Heart left ventricle (tissue), 16 donors: Measurements from ENCODE around the gene FRMPD4. TPM values are rescaled to one million over a fixed set of nuclear protein-coding genes. Genes with fewer than 3 reads are reported as not detected.

ENCODE experiments used
- ATAC-seq, 4 donors: fragments of 200-7000 bp; cut with Tn5 transposase; one replicate each; pipeline ENCODE4 v1.9.1; 2020 to 2022; ENCODE audit warnings: moderate library complexity in 4 of 4, mild to moderate bottlenecking in 3 of 4, moderate number of reproducible peaks in 1 of 4
- DNase-seq, 5 donors: peaks; one replicate each; pipeline ENCODE4 v3.0.0-alpha.2; 2020
- H3K27ac ChIP-seq, 12 donors: fragments of 200-600 bp; sonication (generic) in 4 of 12; one replicate each; pipeline versions ENCODE4 v1.5.0 to v1.8.0; 2016 to 2022; ENCODE audit warnings: mild to moderate bottlenecking in 2 of 12
- H3K27me3 ChIP-seq, 9 donors: fragments of 200-600 bp; sonication (generic) in 2 of 9; one replicate each; pipeline versions ENCODE4 v1.5.1 to v1.8.0; 2016 to 2022; ENCODE audit warnings: mild to moderate bottlenecking in 3 of 9
- H3K36me3 ChIP-seq, 9 donors: fragments of 200-600 bp; sonication (generic) in 2 of 9; one replicate each; pipeline versions ENCODE4 v1.5.0 to v1.8.0; 2018 to 2022; ENCODE audit warnings: mild to moderate bottlenecking in 2 of 9
- H3K4me1 ChIP-seq, 12 donors: fragments of 200-600 bp; sonication (generic) in 4 of 12; one replicate each; pipeline versions ENCODE4 v1.5.0 to v1.8.0; 2016 to 2022; ENCODE audit warnings: mild to moderate bottlenecking in 3 of 12
- H3K4me3 ChIP-seq, 12 donors: fragments of 200-600 bp; sonication (generic) in 4 of 12; one replicate each; pipeline versions ENCODE4 v1.5.0 to v1.8.0; 2017 to 2022; ENCODE audit warnings: mild to moderate bottlenecking in 9 of 12, moderate library complexity in 4 of 12
- H3K9me3 ChIP-seq, 12 donors: fragments of 200-600 bp; sonication (generic) in 4 of 12; one replicate each; pipeline versions ENCODE4 v1.5.0 to v1.8.0; 2016 to 2022; ENCODE audit warnings: mild to moderate bottlenecking in 1 of 12
- POLR2A ChIP-seq, 2 donors: fragments of 450-650 bp; IDR thresholded peaks; one replicate each; pipeline ENCODE4 v1.6.1; 2017; ENCODE audit warnings: antibody characterized with exemption in 2 of 2, mild to moderate bottlenecking in 2 of 2, moderate library complexity in 2 of 2
- WGBS, 4 donors: extraction: QIAGEN DNeasy Blood & Tissue Kit in 2 of 4; methylation state at CpG; one replicate each; pipeline versions ENCODE4 v1.1.5 to v1.1.7; 2013 to 2018; 5-methylcytosine and 5-hydroxymethylcytosine counted together
- intact Hi-C, 10 donors: fragments of 100-400 bp; cut with DNase I; formaldehyde crosslinking; loops; one replicate each; pipeline versions ENCODE4 v1.11.1 to v1.14.2; 2022
- polyA plus RNA-seq, 2 donors: library from polyadenylated mRNA; stranded (reverse); fragments of 200-250 nt; gene quantifications; one replicate each; pipeline ENCODE4 v1.2.3, GENCODE V29; 2013
- total RNA-seq, 9 donors: library from RNA; depleted of rRNA in 2 of 9; stranded (reverse); fragments of >200 nt in 2 of 9; fragmentation: NEBNext Ultra II Directional in 3 of 9; extraction: Animal tissue kit (Norgen Biotek cat#: 25700) in 3 of 9; gene quantifications; one replicate each; pipeline versions ENCODE4 v1.1.0 to v1.2.4, GENCODE V29; 2016 to 2023
- TF ChIP-seq, protein P1 (sequence below), 12 donors: fragments of 200-600 bp; sonication (generic) in 4 of 12; IDR thresholded peaks; one replicate each; pipeline versions ENCODE4 v1.5.0 to v1.8.0; 2018 to 2022; ENCODE audit warnings: antibody characterized with exemption in 12 of 12, mild to moderate bottlenecking in 5 of 12
- donor health status: ischemic (EF 13 %, LVEDD 7.1; RV severe dilation, severe dysfunction).
- donor health status: healthy with polysubstance abuse.
- donor health status: DM: no; HTN: yes; CAD: no.
- donor health status: DM: no; HTN: no; CAD: no.
- donor health status: ischemic (EF 25% LVEDD 6.9; RV normal size, moderate dysfunction).
- donor health status: ischemic (EF 25% LVEDD 5.7; RV mildly dilated, moderate dysfunction).
- donor health status: healthy.
- donor health status: DM: yes; HTN: yes; CAD: no.
- donor health status: ischemic (EF 35%, LVEDD 5.7; RV mildly dilated, moderate dysfunction).
- donor health status: nonischemic (EF 11% LVEDD 7.7; RV severe dilation, severe dysfunction).
- donor health status: DM: yes; HTN: yes; CAD: no.
- donor health status: PGD.
- donor health status: ischemic (EF 29% LVEDD 5.4; RV normal size, mild dysfunction).
- donor health status: nonischemic (EF 23%, LVEDD 6.1; RV moderate dilation, normal function).

The FRMPD4 gene
- total and polyA plus RNA-seq, 11 donors, result 0.07 to 4.2 (median 1.4) TPM

DNA sequence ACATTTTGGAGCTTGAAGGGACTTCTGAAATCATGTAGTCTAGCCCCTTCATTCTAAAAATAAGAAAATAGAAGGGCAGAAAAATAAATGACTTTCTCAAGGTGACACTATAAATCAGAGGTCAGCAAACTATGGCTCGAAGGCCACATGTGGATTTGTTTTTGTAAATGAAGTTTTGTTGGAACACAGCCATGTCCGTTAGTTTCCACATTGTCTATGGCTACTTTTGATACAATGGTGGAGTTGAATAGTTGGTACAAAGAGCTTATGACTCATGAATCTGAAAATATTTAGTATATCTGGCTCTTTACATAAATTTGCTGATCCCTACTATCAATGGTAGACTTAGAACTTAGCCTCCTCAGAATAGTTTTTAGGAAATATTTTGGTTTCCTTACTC is 350.5 kb downstream of the FRMPD4 start:
- H3K36me3 ChIP-seq, result no peaks in the 10 kb centered on the region
- 44 to 60% (median 53%) methylated on average over 2 of the region's 2 CpGs for WGBS, 4 donors
- no peaks in the 10 kb centered on the region for H3K4me1 ChIP-seq
- TF ChIP-seq, protein P1, sequence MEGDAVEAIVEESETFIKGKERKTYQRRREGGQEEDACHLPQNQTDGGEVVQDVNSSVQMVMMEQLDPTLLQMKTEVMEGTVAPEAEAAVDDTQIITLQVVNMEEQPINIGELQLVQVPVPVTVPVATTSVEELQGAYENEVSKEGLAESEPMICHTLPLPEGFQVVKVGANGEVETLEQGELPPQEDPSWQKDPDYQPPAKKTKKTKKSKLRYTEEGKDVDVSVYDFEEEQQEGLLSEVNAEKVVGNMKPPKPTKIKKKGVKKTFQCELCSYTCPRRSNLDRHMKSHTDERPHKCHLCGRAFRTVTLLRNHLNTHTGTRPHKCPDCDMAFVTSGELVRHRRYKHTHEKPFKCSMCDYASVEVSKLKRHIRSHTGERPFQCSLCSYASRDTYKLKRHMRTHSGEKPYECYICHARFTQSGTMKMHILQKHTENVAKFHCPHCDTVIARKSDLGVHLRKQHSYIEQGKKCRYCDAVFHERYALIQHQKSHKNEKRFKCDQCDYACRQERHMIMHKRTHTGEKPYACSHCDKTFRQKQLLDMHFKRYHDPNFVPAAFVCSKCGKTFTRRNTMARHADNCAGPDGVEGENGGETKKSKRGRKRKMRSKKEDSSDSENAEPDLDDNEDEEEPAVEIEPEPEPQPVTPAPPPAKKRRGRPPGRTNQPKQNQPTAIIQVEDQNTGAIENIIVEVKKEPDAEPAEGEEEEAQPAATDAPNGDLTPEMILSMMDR (IDR thresholded peaks at IDR 0.05), result no peak
- TF ChIP-seq POLR2A (IDR thresholded peaks at IDR 0.05), result no peak
- no peak overlapping the region for H3K4me3 ChIP-seq
- intact Hi-C loops, result no loop called here
- no peak for ATAC-seq
- DNase-seq, result no peak
- no peaks in the 10 kb centered on the region for H3K27me3 ChIP-seq
- H3K27ac ChIP-seq, result no peak overlapping the region
- H3K9me3 ChIP-seq, result no peaks in the 10 kb centered on the region

DNA sequence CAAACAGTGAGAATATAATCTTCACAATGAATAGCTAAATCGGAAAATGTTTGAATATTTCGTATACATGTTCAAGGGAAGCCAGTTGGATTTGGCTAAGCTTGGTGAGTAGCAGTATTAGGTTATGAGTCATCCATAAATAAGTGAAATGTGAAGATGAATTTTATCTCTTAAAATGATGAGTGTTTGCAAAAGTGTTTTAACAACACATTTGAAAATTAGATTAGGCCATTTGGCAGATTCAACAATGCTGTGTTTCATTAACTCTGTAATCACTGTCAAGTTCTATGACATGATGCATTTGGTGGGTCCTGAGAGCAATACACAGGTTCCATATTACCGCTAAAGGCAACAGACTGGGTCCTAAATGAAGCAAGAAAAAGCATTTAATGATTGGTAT is 351.1 kb downstream of the FRMPD4 start:
- H3K4me1 ChIP-seq, result no peaks in the 10 kb centered on the region
- no peak overlapping the region for H3K4me3 ChIP-seq
- TF ChIP-seq, protein P1 (IDR thresholded peaks at IDR 0.05), result no peak
- no peak for TF ChIP-seq POLR2A (IDR thresholded peaks at IDR 0.05)
- DNase-seq, result no peak
- no peak for ATAC-seq
- intact Hi-C loops, result no loop called here
- WGBS, 4 donors, result 66 to 79% (median 71%) methylated on average over 3 of the region's 3 CpGs
- H3K9me3 ChIP-seq, result no peaks in the 10 kb centered on the region
- H3K27me3 ChIP-seq, result no peaks in the 10 kb centered on the region
- no peaks in the 10 kb centered on the region for H3K36me3 ChIP-seq
- H3K27ac ChIP-seq, result no peak overlapping the region

DNA sequence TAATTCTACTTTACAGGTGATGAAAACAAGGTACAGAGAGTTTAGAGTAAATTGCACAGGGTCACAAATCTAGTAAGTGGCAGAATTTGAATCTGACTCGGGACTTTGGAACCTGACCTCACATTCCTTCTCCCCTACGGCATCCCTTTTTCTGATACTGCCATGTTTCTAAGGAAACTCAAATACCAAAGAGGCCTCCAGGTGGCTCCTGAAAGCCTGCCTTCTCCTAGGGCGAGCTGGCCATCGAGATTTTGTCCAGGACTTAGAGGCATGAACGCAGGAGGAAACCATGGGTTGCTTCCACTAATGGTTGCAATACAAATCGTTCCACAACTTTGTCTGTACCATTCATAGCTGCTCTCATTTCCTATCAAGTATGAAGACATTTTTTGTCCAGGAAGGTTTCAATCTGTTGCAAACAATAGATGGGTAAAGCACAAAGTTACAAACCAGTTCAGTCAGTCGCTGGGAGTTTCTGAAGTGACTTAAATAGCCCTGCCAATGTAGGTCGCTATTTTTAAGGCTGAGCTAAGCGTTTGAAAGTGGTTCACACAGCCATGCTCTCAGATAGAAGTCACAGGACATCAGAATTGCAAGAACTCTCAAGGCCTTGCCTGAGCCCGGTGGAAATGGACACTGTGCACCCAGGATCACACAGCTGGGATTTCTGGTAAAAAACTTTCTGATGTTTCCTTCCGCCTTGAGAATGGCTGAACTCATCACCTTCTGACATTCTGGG is 356.3 kb downstream of the FRMPD4 start:
- ATAC-seq, result peak; percentile 91 to 97 (median 92)

DNA sequence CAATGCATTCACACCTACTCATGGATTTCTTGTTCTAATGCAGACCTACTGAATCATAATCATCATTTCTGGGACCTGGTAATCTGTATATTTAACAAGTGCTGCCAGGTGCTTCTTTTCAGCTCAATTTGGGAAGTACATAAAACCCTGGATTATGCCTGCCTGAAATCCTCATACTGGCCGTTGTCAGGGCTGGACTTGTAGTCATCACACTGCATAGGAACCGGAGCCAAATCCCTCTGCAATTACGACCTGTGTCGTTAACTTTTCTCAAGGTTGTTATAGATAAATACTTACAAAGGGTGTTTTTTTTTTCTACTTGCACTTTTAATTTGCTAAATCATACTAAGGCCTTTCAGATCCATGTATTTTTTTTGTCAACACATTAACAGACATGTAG is 358.1 kb downstream of the FRMPD4 start:
- peak in 1 of 4 donors; percentile 45 for ATAC-seq
- H3K36me3 ChIP-seq, result no peaks in the 10 kb centered on the region
- WGBS, 4 donors, result 38 to 56% (median 52%) methylated on average over 4 of the region's 4 CpGs
- H3K27me3 ChIP-seq, result no peaks in the 10 kb centered on the region
- TF ChIP-seq POLR2A (IDR thresholded peaks at IDR 0.05), result no peak
- TF ChIP-seq, protein P1 (IDR thresholded peaks at IDR 0.05), result no peak
- peak overlapping the region in 1 of 12 donors; percentile 0 for H3K4me3 ChIP-seq
- intact Hi-C loops, result no loop called here
- no peaks in the 10 kb centered on the region for H3K9me3 ChIP-seq
- no peak for DNase-seq
- H3K4me1 ChIP-seq, result peaks cover 0 to 4% (median 0%) of the 10 kb centered on the region in 12 donors
- peak overlapping the region in 8 of 12 donors; percentile 64 to 89 (median 78) for H3K27ac ChIP-seq

More for the DNA sequence above, 356.3 kb downstream of the FRMPD4 start:
- Histone ChIP-seq H3K4me1 (peaks cover 0 to 4% (median 0%) of the 10 kb centered on the region in 12 donors), H3K4me3 (peak overlapping the region in 3 of 12 donors; percentile 9 to 19 (median 12)), H3K9me3 (no peaks in the 10 kb centered on the region), H3K27ac (peak overlapping the region; percentile 12 to 89 (median 74)), H3K36me3 (no peaks in the 10 kb centered on the region), H3K27me3 (no peaks in the 10 kb centered on the region)
- intact Hi-C loops, result no loop called here
- TF ChIP-seq, protein P1 (IDR thresholded peaks at IDR 0.05), result no peak
- no peak for TF ChIP-seq POLR2A (IDR thresholded peaks at IDR 0.05)
- WGBS, 4 donors, result 47 to 55% (median 51%) methylated on average over 10 to 11 of the region's 11 CpGs
- DNase-seq, result peak in 3 of 5 donors; percentile 16 to 21 (median 19)
